WERI-Rb-1 (cell line): Measurements from ENCODE around the gene FNDC3B.

Experiments used
- DNase-seq: peaks from one replicate; pipeline ENCODE4 v3.0.0-alpha.2; 2020
- H3K27ac ChIP-seq: fragments of 250-450 bp; sonication (Bioruptor Pico); 2 replicates; pipeline ENCODE4 v1.5.1; 2020; ENCODE audit warnings: mild to moderate bottlenecking, moderate library complexity
- H3K27me3 ChIP-seq: fragments of 250-450 bp; sonication (Bioruptor Pico); 2 replicates; pipeline ENCODE4 v1.5.1; 2021; ENCODE audit warnings: mild to moderate bottlenecking, low read depth, moderate library complexity; ENCODE audit not compliant: insufficient read depth, severe bottlenecking
- H3K36me3 ChIP-seq: fragments of 250-450 bp; sonication (Bioruptor Pico); 2 replicates; pipeline ENCODE4 v1.5.1; 2020; ENCODE audit warnings: mild to moderate bottlenecking, moderate library complexity
- H3K4me3 ChIP-seq: 2 replicates; pipeline ENCODE4 v1.5.1; 2011; ENCODE audit warnings: low read depth, mild to moderate bottlenecking, control low read depth, low read length
- H3K9me3 ChIP-seq: fragments of 250-450 bp; sonication (Bioruptor Pico); 2 replicates; pipeline ENCODE4 v1.5.1; 2021; ENCODE audit warnings: mild to moderate bottlenecking, moderate library complexity; ENCODE audit not compliant: severe bottlenecking
- TF ChIP-seq, protein P1 (sequence below): IDR thresholded peaks from 2 replicates; pipeline ENCODE4 v1.5.1; 2011; ENCODE audit warnings: low read depth, mild to moderate bottlenecking, control low read depth, inconsistent platforms, low read length

Gene FNDC3B

DNA sequence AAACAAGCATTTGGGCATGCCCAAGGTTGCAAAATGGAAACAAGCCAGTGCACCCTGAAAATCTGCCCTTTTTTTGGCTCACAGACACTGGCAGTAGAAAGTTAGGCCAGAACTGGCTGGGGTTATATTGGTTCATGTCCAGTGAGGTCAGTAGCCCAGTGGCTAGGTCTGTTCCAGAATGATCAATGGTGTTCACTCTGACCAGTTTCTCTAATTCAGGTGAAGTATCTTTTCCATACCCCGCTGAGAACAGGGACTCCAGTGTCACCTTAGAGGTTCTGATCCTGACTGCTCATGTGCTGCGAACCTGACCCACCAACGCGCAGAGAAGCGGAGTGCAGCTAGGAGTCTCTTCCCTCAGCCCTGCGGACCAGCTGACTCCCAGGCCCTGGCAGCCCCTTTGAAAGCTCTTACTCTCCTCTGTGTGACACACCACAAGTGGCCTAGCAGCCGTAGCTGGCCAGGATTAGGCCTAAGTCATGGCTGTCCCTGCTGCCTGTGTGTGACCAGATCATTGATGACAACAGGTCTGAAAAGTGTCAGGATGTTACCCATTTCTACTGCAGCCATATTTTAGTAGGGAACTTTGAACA lies 285.3 kb downstream of the FNDC3B start:
- Histone ChIP-seq H3K27ac (no peak overlapping the region), H3K27me3 (no peaks in the 10 kb centered on the region), H3K9me3 (no peaks in the 10 kb centered on the region), H3K4me3 (no peak overlapping the region), H3K36me3 (peaks cover 3% of the 10 kb centered on the region; the same call in 1 of the 2 replicates)
- DNase-seq = peak; percentile 34
- TF ChIP-seq, protein P1, sequence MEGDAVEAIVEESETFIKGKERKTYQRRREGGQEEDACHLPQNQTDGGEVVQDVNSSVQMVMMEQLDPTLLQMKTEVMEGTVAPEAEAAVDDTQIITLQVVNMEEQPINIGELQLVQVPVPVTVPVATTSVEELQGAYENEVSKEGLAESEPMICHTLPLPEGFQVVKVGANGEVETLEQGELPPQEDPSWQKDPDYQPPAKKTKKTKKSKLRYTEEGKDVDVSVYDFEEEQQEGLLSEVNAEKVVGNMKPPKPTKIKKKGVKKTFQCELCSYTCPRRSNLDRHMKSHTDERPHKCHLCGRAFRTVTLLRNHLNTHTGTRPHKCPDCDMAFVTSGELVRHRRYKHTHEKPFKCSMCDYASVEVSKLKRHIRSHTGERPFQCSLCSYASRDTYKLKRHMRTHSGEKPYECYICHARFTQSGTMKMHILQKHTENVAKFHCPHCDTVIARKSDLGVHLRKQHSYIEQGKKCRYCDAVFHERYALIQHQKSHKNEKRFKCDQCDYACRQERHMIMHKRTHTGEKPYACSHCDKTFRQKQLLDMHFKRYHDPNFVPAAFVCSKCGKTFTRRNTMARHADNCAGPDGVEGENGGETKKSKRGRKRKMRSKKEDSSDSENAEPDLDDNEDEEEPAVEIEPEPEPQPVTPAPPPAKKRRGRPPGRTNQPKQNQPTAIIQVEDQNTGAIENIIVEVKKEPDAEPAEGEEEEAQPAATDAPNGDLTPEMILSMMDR = no peak

DNA sequence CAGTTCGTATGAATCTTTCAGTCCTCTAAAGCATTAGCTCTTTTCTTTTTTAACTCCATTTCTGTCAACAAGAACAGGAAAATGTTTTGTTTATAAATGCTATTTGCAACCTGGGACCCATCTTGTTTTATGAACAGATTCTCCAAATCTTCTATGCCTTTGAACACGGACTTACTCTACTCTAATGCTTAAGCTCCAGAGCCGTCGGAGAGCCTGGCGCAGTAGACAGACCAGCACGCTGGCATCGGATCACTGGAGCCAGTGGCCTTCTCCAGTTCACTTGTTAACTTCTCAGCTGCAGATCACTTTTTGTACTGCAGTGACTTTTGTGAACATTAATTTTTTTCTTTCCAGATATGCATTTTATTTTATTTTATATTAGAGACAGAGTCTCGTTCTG lies 286.1 kb downstream of the FNDC3B start:
- Histone ChIP-seq H3K4me3 (no peak overlapping the region), H3K27me3 (no peaks in the 10 kb centered on the region), H3K27ac (no peak overlapping the region), H3K9me3 (no peaks in the 10 kb centered on the region), H3K36me3 (no peaks in the 10 kb centered on the region; the same call in 1 of the 2 replicates)
- no peak for DNase-seq
- TF ChIP-seq, protein P1 = no peak

DNA sequence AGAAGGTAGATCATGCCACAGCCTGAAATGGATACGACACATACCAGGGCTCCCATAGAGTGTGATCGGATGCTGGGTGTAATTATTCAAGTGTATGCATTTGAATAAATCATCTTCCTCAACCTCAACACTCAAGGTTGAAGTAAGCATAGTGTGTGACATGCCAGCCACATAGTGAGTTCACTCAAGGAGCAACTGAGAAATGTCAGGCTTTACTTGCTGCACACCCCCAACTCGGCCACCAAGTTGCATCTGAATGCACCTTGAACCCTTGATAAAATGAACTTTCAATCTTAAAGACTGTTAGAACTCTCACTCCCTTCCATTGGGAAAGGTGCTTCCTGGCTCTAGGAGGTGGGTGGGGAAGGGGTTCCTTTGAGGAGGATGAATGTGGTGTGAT lies 287.6 kb downstream of the FNDC3B start:
- Histone ChIP-seq H3K36me3 (no peaks in the 10 kb centered on the region; the same call in 1 of the 2 replicates), H3K27me3 (no peaks in the 10 kb centered on the region)

DNA sequence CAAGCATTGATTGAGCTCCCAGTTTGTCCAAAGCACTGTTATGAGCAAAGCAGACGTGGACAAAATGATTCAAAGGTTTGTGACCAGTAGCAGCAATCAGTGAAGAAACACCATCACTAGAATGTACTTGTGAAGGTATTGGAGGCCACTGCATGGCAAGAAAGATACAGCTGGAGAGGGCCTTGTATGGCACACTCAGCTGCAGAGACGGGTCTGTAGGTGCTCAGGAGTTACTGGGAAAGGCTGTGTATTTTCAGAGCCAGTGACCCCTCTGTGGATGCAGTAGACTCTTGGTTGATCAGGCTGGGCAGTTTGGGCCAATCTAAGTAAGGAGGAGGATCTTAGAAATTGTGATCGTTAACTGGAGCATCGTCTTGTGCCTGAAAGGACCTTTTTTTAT lies 288.9 kb downstream of the FNDC3B start:
- no peak overlapping the region for H3K4me3 ChIP-seq
- no peaks in the 10 kb centered on the region; the same call in 1 of the 2 replicates for H3K36me3 ChIP-seq
- no peak overlapping the region for H3K27ac ChIP-seq
- TF ChIP-seq, protein P1 = no peak
- no peaks in the 10 kb centered on the region for H3K9me3 ChIP-seq
- DNase-seq = no peak
- no peaks in the 10 kb centered on the region for H3K27me3 ChIP-seq

More for the DNA sequence above, 287.6 kb downstream of the FNDC3B start:
- H3K27ac ChIP-seq = no peak overlapping the region
- DNase-seq = no peak
- H3K4me3 ChIP-seq = no peak overlapping the region
- no peaks in the 10 kb centered on the region for H3K9me3 ChIP-seq
- TF ChIP-seq, protein P1 = no peak

DNA sequence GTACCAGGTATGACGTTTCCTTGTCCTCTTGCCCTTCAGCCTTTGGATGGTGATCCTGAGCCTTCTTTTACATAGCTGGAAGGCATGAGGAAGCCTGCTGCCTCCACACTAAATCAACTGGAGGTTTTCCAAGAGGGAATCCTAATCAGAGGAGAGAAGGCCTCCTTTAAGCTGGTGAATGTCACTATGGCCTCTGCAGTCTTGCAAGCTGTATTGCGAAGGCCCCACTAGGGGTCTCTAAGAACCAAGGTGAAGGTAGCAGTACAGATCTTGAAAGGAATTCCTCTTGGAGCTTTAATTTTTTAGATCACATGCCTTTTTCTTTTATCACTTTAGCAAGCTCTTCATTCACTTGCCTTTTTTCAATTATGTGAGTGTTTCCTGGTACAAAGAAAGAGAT lies 289.7 kb downstream of the FNDC3B start:
- H3K9me3 ChIP-seq = no peaks in the 10 kb centered on the region
- TF ChIP-seq, protein P1 = peak; percentile 32; the same call in 1 of the 2 replicates
- H3K36me3 ChIP-seq = no peaks in the 10 kb centered on the region; the same call in 1 of the 2 replicates
- no peaks in the 10 kb centered on the region for H3K27me3 ChIP-seq
- no peak for DNase-seq
- no peak overlapping the region for H3K4me3 ChIP-seq
- no peak overlapping the region for H3K27ac ChIP-seq

DNA sequence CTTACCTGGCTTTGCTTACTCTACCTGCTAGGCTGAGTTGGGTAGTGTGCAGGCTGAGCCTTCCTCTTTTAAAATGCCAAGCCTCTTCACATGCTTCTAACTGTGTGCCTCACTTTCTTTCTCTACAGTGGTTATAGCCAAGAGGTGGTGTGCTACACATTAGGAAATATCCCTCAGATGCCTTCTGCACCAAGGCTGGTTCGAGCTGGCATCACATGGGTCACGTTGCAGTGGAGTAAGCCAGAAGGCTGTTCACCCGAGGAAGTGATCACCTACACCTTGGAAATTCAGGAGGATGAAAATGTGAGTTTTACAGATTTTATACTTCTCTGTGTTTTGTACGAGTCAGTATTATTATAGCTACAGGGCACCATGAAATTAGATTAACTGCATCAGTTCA lies 291.0 kb downstream of the FNDC3B start:
- Histone ChIP-seq H3K4me3 (no peak overlapping the region), H3K36me3 (no peaks in the 10 kb centered on the region; the same call in 1 of the 2 replicates), H3K27ac (no peak overlapping the region), H3K27me3 (no peaks in the 10 kb centered on the region), H3K9me3 (no peaks in the 10 kb centered on the region)
- TF ChIP-seq, protein P1 = no peak
- no peak for DNase-seq
